HepG2 (cell line): ENCODE data around the gene VIT. TPM values are rescaled to one million over a fixed set of nuclear protein-coding genes. Genes with fewer than 3 reads are reported as not detected.

Experiments used
- ATAC-seq: fragments of 200-7000 bp; cut with Tn5 transposase; 3 replicates; pipeline ENCODE4 v1.9.1; 2020; ENCODE audit warnings: mild to moderate bottlenecking, moderate library complexity
- BruUV-seq: library from RNA; stranded (reverse); fragments of 400-500 nt; replicated peaks from 2 replicates; lab custom pipeline; 2021; lab: Mats Ljungman, UMichigan
- CTCF ChIA-PET: fragments of 300-600 bp; formaldehyde crosslinking; extraction: SDS; loops from one replicate; lab custom pipeline; 2021; ENCODE audit warnings: low total read pairs, inconsistent platforms, low intra/inter-chr PET ratio; lab: Yijun Ruan, JAX
- POLR2A ChIA-PET: fragments of 350-600 bp; sonication (Branson Sonifier 250); formaldehyde crosslinking; loops from one replicate; lab custom pipeline; 2020; ENCODE audit warnings: antibody characterized with exemption, inconsistent platforms; lab: Yijun Ruan, JAX
- DNase-seq: peaks from one replicate; pipeline ENCODE4 v3.0.0-alpha.2; 2015; ENCODE audit warnings: low spot score
- FAIRE-seq: peaks from 3 replicates; lab custom pipeline; 2011; peaks lifted over from hg19 to GRCh38; lab: Jason Lieb, UNC
- H2AFZ ChIP-seq: one replicate; pipeline ENCODE4 v1.6.1; 2011; ENCODE audit warnings: low read length, inconsistent platforms
- H3K27ac ChIP-seq: fragments of 300-600 bp; 3 replicates; pipeline ENCODE4 v1.8.0; 2011; ENCODE audit warnings: mixed run types, mild to moderate bottlenecking, mixed read lengths, low read length, inconsistent platforms; ENCODE audit not compliant: insufficient read depth; ENCODE audit errors: extremely low read length
- H3K27me3 ChIP-seq, 2 experiments: fragments of 200-600 bp in 1 of 2; 2 replicates in 1 of 2; 3 replicates in 1 of 2; pipeline versions ENCODE4 v1.6.0 to v1.8.0; 2011; ENCODE audit warnings: low read length in 2 of 2, mild to moderate bottlenecking in 2 of 2, moderate library complexity in 2 of 2, inconsistent platforms in 1 of 2; ENCODE audit not compliant: insufficient read depth in 2 of 2, control insufficient read depth in 1 of 2
- H3K36me3 ChIP-seq, 2 experiments: fragments of 200-600 bp in 1 of 2; replicated peaks in 1 of 2; 2 replicates in 1 of 2; 3 replicates in 1 of 2; pipeline versions ENCODE4 v1.5.1 to v1.8.0; 2011; ENCODE audit warnings: low read length in 2 of 2, inconsistent platforms in 1 of 2; ENCODE audit not compliant: insufficient read depth in 2 of 2, control insufficient read depth in 1 of 2
- H3K4me1 ChIP-seq: 2 replicates; pipeline ENCODE4 v1.5.1; 2012; ENCODE audit warnings: low read length, inconsistent platforms; ENCODE audit not compliant: insufficient read depth
- H3K4me2 ChIP-seq: 2 replicates; pipeline ENCODE4 v1.6.0; 2011; ENCODE audit warnings: low read depth, low read length, inconsistent platforms
- H3K4me3 ChIP-seq, 3 experiments: fragments of 200-600 bp in 1 of 3; sonication (generic), shearing (Covaris generic) in 1 of 3; replicated peaks in 1 of 3; 2 replicates each; pipeline ENCODE4 v1.5.1; 2011 to 2016; ENCODE audit warnings: low read length in 3 of 3, inconsistent platforms in 2 of 3, low read depth in 2 of 3, mild to moderate bottlenecking in 2 of 3, control low read depth in 1 of 3, mixed read lengths in 1 of 3; ENCODE audit not compliant: insufficient read depth in 1 of 3
- H3K79me2 ChIP-seq: one replicate; pipeline ENCODE4 v1.6.1; 2011; ENCODE audit warnings: low read length, inconsistent platforms; ENCODE audit not compliant: insufficient read depth
- H3K9ac ChIP-seq: 2 replicates; pipeline ENCODE4 v1.6.0; 2011; ENCODE audit warnings: mild to moderate bottlenecking, low read depth, low read length, inconsistent platforms; ENCODE audit not compliant: insufficient read depth
- H3K9me3 ChIP-seq: 2 replicates; pipeline ENCODE4 v1.5.1; 2012; ENCODE audit warnings: mild to moderate bottlenecking, low read length
- H4K20me1 ChIP-seq: 2 replicates; pipeline ENCODE4 v1.6.0; 2011; ENCODE audit warnings: inconsistent platforms, mild to moderate bottlenecking, low read length, moderate library complexity; ENCODE audit not compliant: insufficient read depth
- ARNT2 ChIP-seq: sonication (generic); formaldehyde crosslinking; IDR thresholded peaks from 2 replicates; pipeline ENCODE4 v1.8.0; 2022; ENCODE audit warnings: mild to moderate bottlenecking, low read depth, missing genetic modification reagents, moderate library complexity
- BATF2 ChIP-seq: sonication (generic); formaldehyde crosslinking; IDR thresholded peaks from 2 replicates; pipeline ENCODE4 v1.8.0; 2022; ENCODE audit warnings: mild to moderate bottlenecking, missing genetic modification reagents, moderate library complexity
- MBD4 ChIP-seq: IDR thresholded peaks from 2 replicates; pipeline ENCODE4 v1.6.1; 2012; ENCODE audit warnings: low read length, inconsistent platforms, borderline replicate concordance
- SRY ChIP-seq: sonication (generic); formaldehyde crosslinking; IDR thresholded peaks from 2 replicates; pipeline ENCODE4 v1.8.0; 2022; ENCODE audit warnings: mild to moderate bottlenecking, missing genetic modification reagents
- ZNF407 ChIP-seq: sonication (generic); formaldehyde crosslinking; IDR thresholded peaks from one replicate; pipeline ENCODE4 v1.5.1; 2020; ENCODE audit warnings: mild to moderate bottlenecking, missing genetic modification reagents; ENCODE audit errors: not compliant biosample characterization
- ZNF800 ChIP-seq: sonication (generic); formaldehyde crosslinking; IDR thresholded peaks from 2 replicates; pipeline ENCODE4 v1.4.0; 2020; ENCODE audit warnings: missing genetic modification reagents
- ZSCAN12 ChIP-seq: sonication (generic); formaldehyde crosslinking; IDR thresholded peaks from 2 replicates; pipeline ENCODE4 v1.9.0; 2021; ENCODE audit warnings: mild to moderate bottlenecking, missing genetic modification reagents
- WGBS: methylation state at CpG from one replicate; pipeline ENCODE4 v1.1.6; 2017; ENCODE audit warnings: low lambda C conversion rate; 5-methylcytosine and 5-hydroxymethylcytosine counted together
- in situ Hi-C: cut with HindIII; loops from 2 replicates; pipeline ENCODE4 v1.10.0; 2017; ENCODE audit warnings: low pct_unique_long_range_greater_than_20kb; ENCODE audit not compliant: extremely low pct_ligation_motif_present
- intact Hi-C: fragments of 100-400 bp; cut with micrococcal nuclease; formaldehyde crosslinking; loops from one replicate; pipeline ENCODE4 v1.10.0; 2022; ENCODE audit not compliant: unreplicated experiment
- polyA plus RNA-seq, 8 experiments: library from polyadenylated mRNA; depleted of rRNA in 3 of 8; stranded (reverse) in 7 of 8; unstranded in 1 of 8; fragments of >200 nt; fragmentation: Illumina TruSeq in 4 of 8; extraction: Trizol in 4 of 8; gene quantifications; 2 replicates each; pipeline versions ENCODE4 v1.2.1 to v1.2.3, GENCODE V29; 2011 to 2016; ENCODE audit warnings: low read depth in 4 of 8, missing spikeins in 1 of 8, mixed read lengths in 1 of 8; ENCODE audit not compliant: insufficient read depth in 1 of 8
- total RNA-seq, 5 experiments: library from RNA; depleted of rRNA; stranded (reverse); fragments of >200 nt; fragmentation: Illumina TruSeq; extraction: Trizol; gene quantifications; 2 replicates each; pipeline ENCODE4 v1.2.3, GENCODE V29; 2016; ENCODE audit warnings: low read depth in 1 of 5
- TF ChIP-seq, protein P1 (sequence below): sonication (generic); formaldehyde crosslinking; IDR thresholded peaks from 2 replicates; pipeline ENCODE4 v1.4.0; 2020; ENCODE audit warnings: missing genetic modification reagents
- TF ChIP-seq, protein P2 (sequence below): sonication (generic); formaldehyde crosslinking; IDR thresholded peaks from 2 replicates; pipeline ENCODE4 v1.5.1; 2020; ENCODE audit warnings: mild to moderate bottlenecking, missing genetic modification reagents, borderline replicate concordance
- TF ChIP-seq, protein P3 (sequence below): fragments of 450-650 bp; IDR thresholded peaks from 2 replicates; pipeline ENCODE4 v1.6.1; 2017

The VIT gene
- total and polyA plus RNA-seq, 2 of the 13 experiments (the other 11 are each of a cell fraction or from before 2014, with no cell fraction given) = not detected

DNA sequence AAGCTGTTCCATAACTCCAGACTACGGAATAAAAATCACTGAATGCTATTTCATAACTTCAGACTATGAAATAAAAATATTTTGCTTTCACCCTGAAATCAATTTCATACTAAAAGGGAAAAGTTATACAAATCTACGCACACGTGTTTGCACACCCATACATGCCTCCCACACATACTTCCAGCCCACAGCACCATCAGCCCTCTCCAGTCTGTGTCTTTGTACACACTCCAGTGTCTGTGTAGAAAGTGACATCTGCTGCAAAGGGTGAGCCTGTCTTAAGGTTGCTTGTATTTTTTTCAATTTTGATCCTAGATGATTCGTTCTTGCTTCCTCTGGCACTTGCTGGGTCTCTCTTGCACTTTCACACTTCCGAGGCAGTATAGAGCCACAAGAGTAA is 53.6 kb downstream of the VIT start:
- DNase-seq (no peak), FAIRE-seq (no peak), ATAC-seq (no peak)
- intact Hi-C loops (no loop called here), in situ Hi-C loops (no loop called here)
- Histone ChIP-seq H3K36me3 (no peaks in the 10 kb centered on the region), H4K20me1 (no peaks in the 10 kb centered on the region), H3K4me3 (no peak overlapping the region), H3K4me1 (peaks cover 18% of the 10 kb centered on the region), H2AFZ (no peak overlapping the region), H3K9ac (no peak overlapping the region), H3K9me3 (no peaks in the 10 kb centered on the region), H3K27ac (no peak overlapping the region), H3K27me3 (peaks cover 0 to 8% of the 10 kb centered on the region in 2 experiments; a peak in 2 of 5 replicates), H3K4me2 (no peak overlapping the region), H3K79me2 (no peaks in the 10 kb centered on the region)
- CTCF ChIA-PET = no interaction called here
- 12% methylated on average over 5 of the region's 5 CpGs for WGBS
- POLR2A ChIA-PET = no interaction called here
- no TSS peak for BruUV-seq
- TF ChIP-seq, protein P1, sequence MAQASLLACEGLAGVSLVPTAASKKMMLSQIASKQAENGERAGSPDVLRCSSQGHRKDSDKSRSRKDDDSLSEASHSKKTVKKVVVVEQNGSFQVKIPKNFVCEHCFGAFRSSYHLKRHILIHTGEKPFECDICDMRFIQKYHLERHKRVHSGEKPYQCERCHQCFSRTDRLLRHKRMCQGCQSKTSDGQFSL (CRISPR knock-in tag) = no peak
- TF ChIP-seq SRY (CRISPR knock-in tag) (no peak), MBD4 (no peak), ZNF800 (CRISPR knock-in tag) (no peak), ARNT2 (CRISPR knock-in tag) (no peak), ZSCAN12 (no peak), BATF2 (CRISPR knock-in tag) (no peak), ZNF407 (CRISPR knock-in tag) (no peak)
- TF ChIP-seq, protein P2, sequence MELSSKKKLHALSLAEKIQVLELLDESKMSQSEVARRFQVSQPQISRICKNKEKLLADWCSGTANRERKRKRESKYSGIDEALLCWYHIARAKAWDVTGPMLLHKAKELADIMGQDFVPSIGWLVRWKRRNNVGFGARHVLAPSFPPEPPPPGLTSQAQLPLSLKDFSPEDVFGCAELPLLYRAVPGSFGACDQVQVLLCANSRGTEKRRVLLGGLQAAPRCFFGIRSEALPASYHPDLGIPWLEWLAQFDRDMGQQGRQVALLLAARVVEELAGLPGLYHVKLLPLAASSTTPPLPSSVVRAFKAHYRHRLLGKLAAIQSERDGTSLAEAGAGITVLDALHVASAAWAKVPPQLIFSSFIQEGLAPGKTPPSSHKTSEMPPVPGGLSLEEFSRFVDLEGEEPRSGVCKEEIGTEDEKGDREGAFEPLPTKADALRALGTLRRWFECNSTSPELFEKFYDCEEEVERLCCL = no peak
- TF ChIP-seq, protein P3, sequence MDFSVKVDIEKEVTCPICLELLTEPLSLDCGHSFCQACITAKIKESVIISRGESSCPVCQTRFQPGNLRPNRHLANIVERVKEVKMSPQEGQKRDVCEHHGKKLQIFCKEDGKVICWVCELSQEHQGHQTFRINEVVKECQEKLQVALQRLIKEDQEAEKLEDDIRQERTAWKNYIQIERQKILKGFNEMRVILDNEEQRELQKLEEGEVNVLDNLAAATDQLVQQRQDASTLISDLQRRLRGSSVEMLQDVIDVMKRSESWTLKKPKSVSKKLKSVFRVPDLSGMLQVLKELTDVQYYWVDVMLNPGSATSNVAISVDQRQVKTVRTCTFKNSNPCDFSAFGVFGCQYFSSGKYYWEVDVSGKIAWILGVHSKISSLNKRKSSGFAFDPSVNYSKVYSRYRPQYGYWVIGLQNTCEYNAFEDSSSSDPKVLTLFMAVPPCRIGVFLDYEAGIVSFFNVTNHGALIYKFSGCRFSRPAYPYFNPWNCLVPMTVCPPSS = no peak
